Choroid plexus epithelial cell (primary cell): ENCODE data around the gene P4HB.

Source experiments
- DNase-seq: peaks from one replicate; pipeline ENCODE4 v3.0.0-alpha.2; 2010; ENCODE audit warnings: low read depth
- H3K4me3 ChIP-seq: 2 replicates; pipeline ENCODE4 v1.5.1; 2011; ENCODE audit warnings: low read depth, mild to moderate bottlenecking, control low read depth, low read length, moderate library complexity
- TF ChIP-seq, protein P1 (sequence below): conservative IDR thresholded peaks from 2 replicates; pipeline ENCODE4 v1.5.1; 2011; ENCODE audit warnings: low read depth, mild to moderate bottlenecking, control low read depth, inconsistent platforms, low read length, moderate library complexity

Gene P4HB

GRCh38 chr17:81905424-81905875 lies 45.1 kb upstream of the P4HB start:
- H3K4me3 ChIP-seq, result no peak overlapping the region
- DNase-seq, result no peak
- TF ChIP-seq, protein P1, sequence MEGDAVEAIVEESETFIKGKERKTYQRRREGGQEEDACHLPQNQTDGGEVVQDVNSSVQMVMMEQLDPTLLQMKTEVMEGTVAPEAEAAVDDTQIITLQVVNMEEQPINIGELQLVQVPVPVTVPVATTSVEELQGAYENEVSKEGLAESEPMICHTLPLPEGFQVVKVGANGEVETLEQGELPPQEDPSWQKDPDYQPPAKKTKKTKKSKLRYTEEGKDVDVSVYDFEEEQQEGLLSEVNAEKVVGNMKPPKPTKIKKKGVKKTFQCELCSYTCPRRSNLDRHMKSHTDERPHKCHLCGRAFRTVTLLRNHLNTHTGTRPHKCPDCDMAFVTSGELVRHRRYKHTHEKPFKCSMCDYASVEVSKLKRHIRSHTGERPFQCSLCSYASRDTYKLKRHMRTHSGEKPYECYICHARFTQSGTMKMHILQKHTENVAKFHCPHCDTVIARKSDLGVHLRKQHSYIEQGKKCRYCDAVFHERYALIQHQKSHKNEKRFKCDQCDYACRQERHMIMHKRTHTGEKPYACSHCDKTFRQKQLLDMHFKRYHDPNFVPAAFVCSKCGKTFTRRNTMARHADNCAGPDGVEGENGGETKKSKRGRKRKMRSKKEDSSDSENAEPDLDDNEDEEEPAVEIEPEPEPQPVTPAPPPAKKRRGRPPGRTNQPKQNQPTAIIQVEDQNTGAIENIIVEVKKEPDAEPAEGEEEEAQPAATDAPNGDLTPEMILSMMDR, result no peak

DNA sequence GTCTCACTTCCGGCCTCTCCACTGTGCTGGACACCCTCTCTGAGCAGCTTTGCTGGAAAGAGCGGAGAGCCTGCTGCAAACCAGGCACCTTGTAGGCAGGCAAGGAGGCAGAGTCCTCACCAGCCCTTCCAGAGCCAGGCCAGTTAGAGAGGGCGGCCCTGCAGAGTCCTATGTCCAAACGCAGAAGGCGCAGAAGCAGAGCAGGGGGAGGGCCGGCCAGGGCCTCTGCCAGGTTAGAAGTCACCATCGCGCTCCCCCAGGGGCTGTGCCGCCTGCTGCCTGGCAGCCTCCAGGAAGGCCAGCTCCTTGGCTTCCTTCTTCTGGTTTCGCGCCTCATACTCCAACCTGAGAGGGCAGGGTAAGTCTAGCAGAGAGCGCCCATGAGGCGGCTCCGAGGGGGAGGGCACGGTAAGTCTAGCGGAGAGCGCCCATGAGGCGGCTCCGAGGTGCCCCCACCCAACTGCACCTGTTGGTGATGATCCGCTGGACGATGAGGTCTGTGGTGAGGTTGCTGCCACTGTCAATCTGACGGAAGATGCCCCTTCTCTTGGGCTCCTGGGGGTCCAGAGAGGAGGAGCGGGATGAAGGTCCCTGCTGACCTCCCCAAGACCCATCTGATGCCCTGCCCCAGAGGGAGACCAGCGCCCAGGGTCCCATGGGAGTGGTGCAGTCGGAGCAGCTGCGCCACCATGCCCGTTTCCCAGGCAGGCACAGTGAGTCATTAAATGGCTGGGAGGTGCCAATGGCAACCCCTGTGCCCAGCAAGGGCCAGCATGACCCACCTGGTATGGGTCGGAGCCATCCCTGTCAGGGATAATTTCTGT lies 44.5 kb upstream of the P4HB start:
- H3K4me3 ChIP-seq, result no peak overlapping the region
- TF ChIP-seq, protein P1, result no peak

DNA sequence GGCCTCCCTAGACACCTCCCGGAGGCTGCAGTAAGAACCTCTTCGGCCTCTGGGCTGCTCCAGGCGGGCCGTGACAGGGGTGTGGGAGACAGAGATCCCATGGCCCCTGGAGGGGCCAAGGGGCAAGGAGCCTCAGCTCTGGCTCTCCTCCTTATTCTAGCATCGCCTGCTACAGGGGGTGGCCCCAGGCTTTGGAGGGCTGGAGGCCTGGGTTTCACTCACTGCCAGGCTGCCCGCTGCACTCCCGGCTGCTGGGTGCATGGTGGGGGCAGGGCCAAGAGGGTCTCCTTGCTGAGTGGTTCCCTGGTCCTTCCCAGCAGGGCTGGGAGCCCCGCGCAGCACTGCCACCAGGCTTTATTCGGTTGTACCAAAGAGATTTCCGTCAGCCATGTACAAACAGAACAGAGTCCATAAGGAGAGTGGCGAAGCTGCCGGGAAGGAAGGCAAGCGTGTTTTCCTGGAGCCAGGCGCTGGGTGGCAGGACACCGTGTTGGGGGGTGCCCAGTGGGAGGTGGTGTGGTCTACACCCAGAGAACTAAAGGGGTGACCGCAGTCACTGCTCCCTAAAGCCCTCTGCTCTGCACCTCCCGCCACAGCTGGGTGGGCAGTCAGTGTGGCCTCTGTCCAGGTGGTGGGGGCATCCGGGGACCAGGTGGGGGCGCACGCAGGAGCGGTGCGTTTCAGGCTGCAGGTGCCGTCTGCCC lies 43.7 kb upstream of the P4HB start:
- no peak overlapping the region for H3K4me3 ChIP-seq
- TF ChIP-seq, protein P1, result no peak
- DNase-seq, result no peak

More for the DNA sequence above, 44.5 kb upstream of the P4HB start:
- DNase-seq, result no peak

DNA sequence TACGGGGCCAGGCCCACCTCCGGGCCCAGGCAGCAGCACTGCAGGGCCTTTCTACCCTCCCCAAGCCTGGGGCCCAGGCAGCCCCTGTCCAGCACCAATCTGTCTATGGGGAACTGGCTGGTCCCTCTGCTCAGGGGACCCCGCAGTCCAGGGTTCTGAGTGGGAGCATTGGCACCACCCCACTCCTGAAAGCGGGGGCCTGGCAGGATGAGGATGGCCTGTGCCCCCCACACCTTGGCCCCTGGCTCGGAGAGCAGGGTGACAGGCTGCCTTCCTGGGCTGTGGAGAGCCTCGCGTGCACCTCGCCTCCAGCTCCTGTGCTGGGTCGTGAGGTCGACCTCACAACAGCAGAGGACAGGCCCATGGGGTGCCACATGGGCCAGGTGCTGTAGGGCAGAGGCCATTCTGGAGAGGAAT lies 43.1 kb upstream of the P4HB start:
- no peak for DNase-seq
- H3K4me3 ChIP-seq, result no peak overlapping the region
- TF ChIP-seq, protein P1, result no peak

DNA sequence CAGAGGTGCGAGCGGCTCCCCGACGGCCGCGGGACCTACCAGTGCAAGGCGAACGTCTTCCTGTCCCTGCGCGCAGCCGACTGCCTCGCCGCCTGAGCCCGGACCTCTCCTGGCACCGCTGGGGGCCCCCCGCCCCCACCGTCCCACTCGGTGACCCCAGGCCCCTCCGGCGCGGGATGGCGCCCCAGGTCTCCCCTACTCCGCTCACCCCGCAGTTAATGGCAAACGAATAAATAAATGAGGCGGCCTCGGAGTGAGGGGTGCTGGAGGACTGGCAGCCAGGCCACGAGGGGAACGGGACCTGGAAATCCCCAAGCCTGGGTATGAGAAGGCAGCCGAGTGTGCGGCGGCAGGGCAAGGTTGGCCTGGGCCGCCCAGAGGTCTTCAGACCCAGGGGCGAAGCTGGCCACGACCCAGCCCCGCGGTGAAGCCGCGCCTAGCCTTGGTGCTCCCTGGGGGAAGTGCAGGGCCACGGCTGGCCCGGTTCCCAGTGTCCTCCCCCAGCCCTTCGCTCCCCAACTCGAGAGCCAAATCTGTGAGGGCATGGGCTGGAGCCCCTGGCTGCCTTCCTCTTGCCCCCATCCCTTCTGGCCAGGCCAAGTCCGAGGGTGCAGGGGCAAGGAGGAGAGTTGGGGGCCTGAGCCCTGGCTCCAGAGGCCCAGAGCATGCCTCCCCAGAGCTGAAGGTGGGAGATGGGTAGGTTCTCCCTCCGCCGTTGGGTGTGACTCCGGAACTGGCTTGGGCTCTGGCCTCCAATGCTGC lies 42.5 kb upstream of the P4HB start:
- TF ChIP-seq, protein P1, result no peak
- peak overlapping the region; percentile 22 for H3K4me3 ChIP-seq
- no peak for DNase-seq

GRCh38 chr17:81902023-81902652 lies 41.8 kb upstream of the P4HB start, which contains the start of gene NPB:
Gene NPB, plus strand, starts transcription at chr17:81902238. Its CDS starts 40 bp downstream, at chr17:81902278.
- H3K4me3 ChIP-seq, result peak within 1 kb of the TSS; percentile 22
- TF ChIP-seq, protein P1, result no peak
- no peak for DNase-seq
